ENCODE data around the gene PDZK1IP1. TPM values are rescaled to one million over a fixed set of nuclear protein-coding genes. Genes with fewer than 3 reads are reported as not detected.

PDZK1IP1 gene
- total RNA-seq, 2 donors from 2014 or later = 5.9 to 36.1 TPM

- no peak for TF ChIP-seq POLR2AphosphoS5 (IDR thresholded peaks at IDR 0.05)
- Histone ChIP-seq H3K27ac (no peak overlapping the region), H3K4me1 (replicated peaks) (peaks cover 6% of the 10 kb centered on the region), H3K27me3 (replicated peaks; ENCODE audit: insufficient read depth) (peaks cover 13% of the 10 kb centered on the region), H3K36me3 (no peaks in the 10 kb centered on the region), H3K9me3 (no peaks in the 10 kb centered on the region), H3K4me3 (no peak overlapping the region)
- 57% methylated on average over 10 of the region's 10 CpGs for WGBS
- no peak for DNase-seq (ENCODE audit: low spot score)
- intact Hi-C loops (cut with DNase I) = no loop called here
These were observed 33.5 kb upstream of the PDZK1IP1 start for GRCh38 chr1:47223174-47223920.

GRCh38 chr1:47222476-47222875 is 32.6 kb upstream of the PDZK1IP1 start:
- Histone ChIP-seq H3K27ac (no peak overlapping the region), H3K27me3 (replicated peaks; ENCODE audit: insufficient read depth) (peaks cover 13% of the 10 kb centered on the region), H3K4me3 (no peak overlapping the region), H3K4me1 (replicated peaks) (peaks cover 6% of the 10 kb centered on the region), H3K9me3 (no peaks in the 10 kb centered on the region), H3K36me3 (no peaks in the 10 kb centered on the region)
- 88% methylated on average over 3 of the region's 3 CpGs for WGBS
- intact Hi-C loops (cut with DNase I) = no loop called here
- TF ChIP-seq POLR2AphosphoS5 (IDR thresholded peaks at IDR 0.05) (no peak), CTCF (IDR thresholded peaks at IDR 0.05) (no peak), POLR2A (IDR thresholded peaks at IDR 0.05) (no peak)
- DNase-seq (ENCODE audit: low spot score) = no peak

- Histone ChIP-seq H3K4me1 (replicated peaks) (no peaks in the 10 kb centered on the region), H3K27me3 (replicated peaks; ENCODE audit: insufficient read depth) (peaks cover 2% of the 10 kb centered on the region), H3K36me3 (no peaks in the 10 kb centered on the region), H3K9me3 (no peaks in the 10 kb centered on the region), H3K27ac (no peak overlapping the region), H3K4me3 (no peak overlapping the region)
- intact Hi-C loops (cut with DNase I) = no loop called here
- WGBS = 92% methylated on average over 23 of the region's 29 CpGs
- no peak for TF ChIP-seq POLR2A (IDR thresholded peaks at IDR 0.05)
- no peak for DNase-seq (ENCODE audit: low spot score)
These were observed 29.9 kb upstream of the PDZK1IP1 start for GRCh38 chr1:47219590-47220220.

- no peaks in the 10 kb centered on the region for H3K4me1 ChIP-seq (replicated peaks)
- TF ChIP-seq POLR2AphosphoS5 (IDR thresholded peaks at IDR 0.05) = no peak
- TF ChIP-seq CTCF (IDR thresholded peaks at IDR 0.05) = no peak
- no peak for TF ChIP-seq POLR2A (IDR thresholded peaks at IDR 0.05)
- 98% methylated on average over 4 of the region's 4 CpGs for WGBS
- H3K27me3 ChIP-seq (replicated peaks; ENCODE audit: insufficient read depth) = peaks cover 2% of the 10 kb centered on the region
- intact Hi-C loops (cut with DNase I) = no loop called here
- H3K36me3 ChIP-seq = no peaks in the 10 kb centered on the region
- H3K27ac ChIP-seq = no peak overlapping the region
- H3K4me3 ChIP-seq = no peak overlapping the region
- DNase-seq (ENCODE audit: low spot score) = no peak
- no peaks in the 10 kb centered on the region for H3K9me3 ChIP-seq
These were observed 29.2 kb upstream of the PDZK1IP1 start for GRCh38 chr1:47219001-47219400.

GRCh38 chr1:47216278-47217059 is 26.6 kb upstream of the PDZK1IP1 start:
- WGBS = 77% methylated on average over 12 of the region's 12 CpGs
- H3K4me1 ChIP-seq (replicated peaks) = no peaks in the 10 kb centered on the region
- TF ChIP-seq POLR2AphosphoS5 (IDR thresholded peaks at IDR 0.05) (no peak), POLR2A (IDR thresholded peaks at IDR 0.05) (no peak), CTCF (IDR thresholded peaks at IDR 0.05) (no peak)
- no peaks in the 10 kb centered on the region for H3K9me3 ChIP-seq
- no peak overlapping the region for H3K27ac ChIP-seq
- H3K36me3 ChIP-seq = no peaks in the 10 kb centered on the region
- no peak for DNase-seq (ENCODE audit: low spot score)
- intact Hi-C loops (cut with DNase I) = no loop called here
- H3K27me3 ChIP-seq (replicated peaks; ENCODE audit: insufficient read depth) = no peaks in the 10 kb centered on the region
- no peak overlapping the region for H3K4me3 ChIP-seq
